Neural progenitor cell (in vitro differentiated cells): ENCODE results near the gene NFIX. TPM values are rescaled to one million over a fixed set of nuclear protein-coding genes. Genes with fewer than 3 reads are reported as not detected.

Experiments used
- DNase-seq: peaks from one replicate; pipeline ENCODE4 v3.0.0-alpha.2; 2016; ENCODE audit warnings: low spot score
- H2AFZ ChIP-seq: fragments of 200-600 bp; sonication (generic); replicated peaks from 2 replicates; pipeline ENCODE4 v1.6.1; 2016; ENCODE audit warnings: antibody characterized with exemption
- H3F3A ChIP-seq: fragments of 200-600 bp; sonication (generic); 2 replicates; pipeline ENCODE4 v1.6.1; 2016; ENCODE audit warnings: antibody characterized with exemption, low read depth
- H3K27ac ChIP-seq: fragments of 200-600 bp; sonication (generic); 2 replicates; pipeline ENCODE4 v1.5.1; 2016; ENCODE audit warnings: mild to moderate bottlenecking
- H3K27me3 ChIP-seq: fragments of 200-600 bp; sonication (generic); 2 replicates; pipeline ENCODE4 v1.6.1; 2016; ENCODE audit warnings: mild to moderate bottlenecking, moderate library complexity
- H3K36me3 ChIP-seq: fragments of 200-600 bp; sonication (generic); 2 replicates; pipeline ENCODE4 v1.5.1; 2016
- H3K4me1 ChIP-seq: fragments of 200-600 bp; sonication (generic); 2 replicates; pipeline ENCODE4 v1.6.1; 2016; ENCODE audit warnings: mixed run types
- H3K4me2 ChIP-seq: fragments of 200-600 bp; sonication (generic); 2 replicates; pipeline ENCODE4 v1.6.1; 2016
- H3K4me3 ChIP-seq: fragments of 200-600 bp; sonication (generic); 2 replicates; pipeline ENCODE4 v1.5.1; 2016
- H3K79me2 ChIP-seq: fragments of 200-600 bp; sonication (generic); 2 replicates; pipeline ENCODE4 v1.6.1; 2016; ENCODE audit warnings: low read depth
- H3K9ac ChIP-seq: fragments of 200-600 bp; sonication (generic); 2 replicates; pipeline ENCODE4 v1.6.1; 2016
- H3K9me3 ChIP-seq: fragments of 200-600 bp; sonication (generic); 2 replicates; pipeline ENCODE4 v1.5.1; 2016; ENCODE audit warnings: low read depth
- H4K20me1 ChIP-seq: fragments of 200-600 bp; sonication (generic); 2 replicates; pipeline ENCODE4 v1.6.1; 2016; ENCODE audit warnings: low read depth
- H3K27ac Mint-ChIP-seq: 3 replicates; pipeline ENCODE4 v1.8.0; 2021; ENCODE audit warnings: mixed read lengths
- H3K27me3 Mint-ChIP-seq: 2 replicates; pipeline ENCODE4 v1.8.0; 2022; ENCODE audit warnings: low read depth, mild to moderate bottlenecking, inconsistent platforms, moderate library complexity, mixed read lengths; ENCODE audit not compliant: insufficient read depth
- H3K36me3 Mint-ChIP-seq: 3 replicates; pipeline ENCODE4 v1.8.0; 2021; ENCODE audit warnings: mixed read lengths
- H3K4me1 Mint-ChIP-seq: 3 replicates; pipeline ENCODE4 v1.8.0; 2021; ENCODE audit warnings: mixed read lengths
- H3K4me3 Mint-ChIP-seq: 3 replicates; pipeline ENCODE4 v1.8.0; 2021; ENCODE audit warnings: mild to moderate bottlenecking, moderate library complexity, mixed read lengths
- H3K9me3 Mint-ChIP-seq: 3 replicates; pipeline ENCODE4 v1.8.0; 2020; ENCODE audit warnings: mixed read lengths
- EZH2 ChIP-seq: fragments of 200-600 bp; sonication (generic); IDR thresholded peaks from 2 replicates; pipeline ENCODE4 v1.6.1; 2017; ENCODE audit warnings: antibody characterized with exemption, mild to moderate bottlenecking, moderate library complexity
- EZH2phosphoT487 ChIP-seq: fragments of 200-600 bp; sonication (generic); IDR thresholded peaks from 2 replicates; pipeline ENCODE4 v1.6.1; 2017; ENCODE audit warnings: antibody characterized with exemption
- total RNA-seq: library from RNA; depleted of rRNA; stranded (reverse); fragments of >200 nt; gene quantifications from 2 replicates; pipeline ENCODE4 v1.2.3, GENCODE V29; 2015; ENCODE audit warnings: low replicate concordance
- TF ChIP-seq, protein P1 (sequence below): fragments of 200-600 bp; sonication (generic); IDR thresholded peaks from 2 replicates; pipeline ENCODE4 v1.5.1; 2017; ENCODE audit warnings: antibody characterized with exemption, mild to moderate bottlenecking

Gene NFIX
- total RNA-seq, 1 donor from 2014 or later = 0.06 TPM

DNA sequence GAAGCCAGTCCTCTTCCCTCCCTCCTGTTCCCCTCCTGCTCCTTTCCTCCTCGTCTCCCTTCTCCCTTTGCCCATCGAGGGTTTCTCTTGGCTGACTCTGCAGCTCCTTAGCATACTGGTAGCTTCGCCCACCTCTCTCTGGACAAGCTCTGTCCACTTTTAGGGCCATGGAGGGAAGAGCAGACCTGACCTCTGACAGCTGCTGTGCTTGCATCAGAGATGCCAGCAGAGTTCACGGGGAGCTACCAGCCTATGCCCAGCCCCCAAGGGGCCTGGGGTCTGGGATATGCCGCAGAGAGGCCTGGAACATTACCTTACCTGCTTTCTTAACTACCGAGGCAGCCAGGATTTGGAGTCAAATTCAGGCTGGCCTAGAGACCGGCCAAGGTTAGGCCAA, 87.7 kb downstream of the NFIX start:
- H3K27ac Mint-ChIP-seq = no peak overlapping the region
- H3K4me3 Mint-ChIP-seq = peak overlapping the region; percentile 42
- Histone ChIP-seq H3K4me1 (peaks cover 37% of the 10 kb centered on the region), H3K27ac (no peak overlapping the region), H2AFZ (peak overlapping the region; percentile 32), H3K79me2 (no peaks in the 10 kb centered on the region), H4K20me1 (no peaks in the 10 kb centered on the region), H3K4me2 (peak overlapping the region; percentile 11), H3K4me3 (no peak overlapping the region), H3K9ac (no peak overlapping the region), H3K9me3 (no peaks in the 10 kb centered on the region), H3F3A (peaks cover 5% of the 10 kb centered on the region), H3K36me3 (no peaks in the 10 kb centered on the region), H3K27me3 (peaks cover 11% of the 10 kb centered on the region)
- no peak for DNase-seq
- TF ChIP-seq EZH2phosphoT487 = no peak
- TF ChIP-seq, protein P1, sequence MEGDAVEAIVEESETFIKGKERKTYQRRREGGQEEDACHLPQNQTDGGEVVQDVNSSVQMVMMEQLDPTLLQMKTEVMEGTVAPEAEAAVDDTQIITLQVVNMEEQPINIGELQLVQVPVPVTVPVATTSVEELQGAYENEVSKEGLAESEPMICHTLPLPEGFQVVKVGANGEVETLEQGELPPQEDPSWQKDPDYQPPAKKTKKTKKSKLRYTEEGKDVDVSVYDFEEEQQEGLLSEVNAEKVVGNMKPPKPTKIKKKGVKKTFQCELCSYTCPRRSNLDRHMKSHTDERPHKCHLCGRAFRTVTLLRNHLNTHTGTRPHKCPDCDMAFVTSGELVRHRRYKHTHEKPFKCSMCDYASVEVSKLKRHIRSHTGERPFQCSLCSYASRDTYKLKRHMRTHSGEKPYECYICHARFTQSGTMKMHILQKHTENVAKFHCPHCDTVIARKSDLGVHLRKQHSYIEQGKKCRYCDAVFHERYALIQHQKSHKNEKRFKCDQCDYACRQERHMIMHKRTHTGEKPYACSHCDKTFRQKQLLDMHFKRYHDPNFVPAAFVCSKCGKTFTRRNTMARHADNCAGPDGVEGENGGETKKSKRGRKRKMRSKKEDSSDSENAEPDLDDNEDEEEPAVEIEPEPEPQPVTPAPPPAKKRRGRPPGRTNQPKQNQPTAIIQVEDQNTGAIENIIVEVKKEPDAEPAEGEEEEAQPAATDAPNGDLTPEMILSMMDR = no peak
- no peak for TF ChIP-seq EZH2
- no peaks in the 10 kb centered on the region for H3K36me3 Mint-ChIP-seq
- H3K9me3 Mint-ChIP-seq = no peaks in the 10 kb centered on the region
- peaks cover 33% of the 10 kb centered on the region for H3K27me3 Mint-ChIP-seq
- peaks cover 29% of the 10 kb centered on the region for H3K4me1 Mint-ChIP-seq

DNA sequence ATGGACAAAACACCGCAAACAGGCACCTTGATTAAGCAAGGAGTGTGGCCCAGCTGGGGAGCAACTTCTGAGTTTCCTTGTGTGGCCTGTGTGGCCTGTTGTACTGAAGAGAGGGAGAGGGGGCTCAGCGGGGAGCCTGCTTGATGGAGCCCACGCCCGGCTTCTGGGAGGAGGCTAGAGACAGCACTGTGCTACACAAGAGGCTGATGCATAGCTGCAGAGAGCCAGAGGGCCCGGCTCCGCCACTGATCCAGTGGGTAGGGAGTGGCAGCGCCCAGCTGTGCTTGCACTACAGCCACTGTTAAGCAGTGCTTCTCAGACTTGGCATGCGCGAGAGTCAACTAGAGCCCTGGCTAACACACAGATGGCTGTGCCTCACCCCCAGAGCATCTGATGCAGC, 88.4 kb downstream of the NFIX start:
- Mint-ChIP-seq H3K27me3 (peaks cover 36% of the 10 kb centered on the region), H3K4me1 (peaks cover 28% of the 10 kb centered on the region), H3K9me3 (no peaks in the 10 kb centered on the region), H3K4me3 (no peak overlapping the region), H3K27ac (no peak overlapping the region), H3K36me3 (no peaks in the 10 kb centered on the region)
- Histone ChIP-seq H3K9me3 (no peaks in the 10 kb centered on the region), H4K20me1 (no peaks in the 10 kb centered on the region), H2AFZ (no peak overlapping the region), H3K27me3 (peaks cover 11% of the 10 kb centered on the region), H3K27ac (no peak overlapping the region), H3K4me2 (no peak overlapping the region), H3K36me3 (no peaks in the 10 kb centered on the region), H3K79me2 (no peaks in the 10 kb centered on the region), H3F3A (peaks cover 5% of the 10 kb centered on the region), H3K4me1 (peaks cover 31% of the 10 kb centered on the region), H3K9ac (no peak overlapping the region), H3K4me3 (no peak overlapping the region)
- TF ChIP-seq, protein P1 = no peak
- TF ChIP-seq EZH2 = no peak
- no peak for TF ChIP-seq EZH2phosphoT487
- DNase-seq = no peak

DNA sequence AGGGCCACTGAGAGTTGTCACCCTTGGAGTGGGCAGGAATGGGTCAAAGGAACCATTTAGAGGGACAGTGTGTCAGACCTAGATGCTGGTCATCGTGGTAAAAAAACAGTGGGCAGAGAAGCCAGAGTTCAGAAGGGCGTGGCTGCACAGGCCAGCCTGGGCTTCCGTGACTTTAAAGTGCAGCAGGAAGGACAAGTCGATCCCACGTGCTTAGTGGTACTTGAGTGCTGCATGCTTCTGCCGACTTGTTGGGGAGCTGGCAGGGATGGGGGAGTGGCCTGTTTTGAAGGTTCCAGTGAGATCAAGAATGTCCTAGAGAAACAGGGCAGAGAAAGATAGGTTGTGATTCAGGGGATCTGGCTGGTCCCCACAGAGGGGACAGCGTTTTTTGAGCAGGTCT, 90.4 kb downstream of the NFIX start:
- H3K27me3 Mint-ChIP-seq = peaks cover 35% of the 10 kb centered on the region
- no peak for DNase-seq
- H3K4me1 Mint-ChIP-seq = peaks cover 21% of the 10 kb centered on the region
- Histone ChIP-seq H3K27ac (no peak overlapping the region), H2AFZ (no peak overlapping the region), H3K4me3 (no peak overlapping the region), H3K4me1 (peaks cover 21% of the 10 kb centered on the region), H3K27me3 (peaks cover 23% of the 10 kb centered on the region), H3F3A (peaks cover 5% of the 10 kb centered on the region), H3K9ac (no peak overlapping the region), H4K20me1 (no peaks in the 10 kb centered on the region), H3K4me2 (no peak overlapping the region), H3K9me3 (no peaks in the 10 kb centered on the region), H3K36me3 (no peaks in the 10 kb centered on the region), H3K79me2 (no peaks in the 10 kb centered on the region)
- no peaks in the 10 kb centered on the region for H3K36me3 Mint-ChIP-seq
- peak overlapping the region; percentile 5 for H3K4me3 Mint-ChIP-seq
- H3K9me3 Mint-ChIP-seq = no peaks in the 10 kb centered on the region
- TF ChIP-seq EZH2 = no peak
- no peak for TF ChIP-seq EZH2phosphoT487
- TF ChIP-seq, protein P1 = no peak
- H3K27ac Mint-ChIP-seq = no peak overlapping the region
